HG03439 (cell line): ENCODE data around the gene RPL38.

Source experiments
- ATAC-seq: cut with Tn5 transposase; IDR thresholded peaks from one replicate; pipeline ENCODE4 v1.9.1; 2021; ENCODE audit warnings: mild to moderate bottlenecking, moderate library complexity; ENCODE audit not compliant: unreplicated experiment

The RPL38 gene

GRCh38 chr17:74206332-74206818 lies 2.9 kb downstream of the RPL38 start:
- no peak for ATAC-seq

- ATAC-seq = no peak
These were observed 7.0 kb downstream of the RPL38 start for GRCh38 chr17:74210191-74211140.

- ATAC-seq = no peak
These were observed 7.8 kb downstream of the RPL38 start for GRCh38 chr17:74211141-74211911.

- no peak for ATAC-seq
These were observed 8.4 kb downstream of the RPL38 start for GRCh38 chr17:74211912-74212208.

- peak; percentile 1 for ATAC-seq
These were observed 8.9 kb downstream of the RPL38 start for GRCh38 chr17:74212209-74212912.

- ATAC-seq = peak; percentile 46
These were observed 9.7 kb downstream of the RPL38 start, which contains the start of gene TTYH2 for GRCh38 chr17:74212913-74213791. TTYH2 (plus strand) TSS chr17:74213571; CDS start chr17:74213588, 17 bp downstream.

GRCh38 chr17:74213861-74214391 lies 10.4 kb downstream of the RPL38 start:
- no peak for ATAC-seq

- ATAC-seq = no peak
These were observed 11.2 kb downstream of the RPL38 start for GRCh38 chr17:74214484-74215341.

GRCh38 chr17:74215342-74215727 lies 11.9 kb downstream of the RPL38 start:
- no peak for ATAC-seq

- no peak for ATAC-seq
These were observed 13.0 kb downstream of the RPL38 start for GRCh38 chr17:74216505-74216904.

- no peak for ATAC-seq
These were observed 13.7 kb downstream of the RPL38 start for GRCh38 chr17:74217037-74217730.

- ATAC-seq = no peak
These were observed 14.4 kb downstream of the RPL38 start for GRCh38 chr17:74217888-74218287.

GRCh38 chr17:74218436-74218835 lies 15.0 kb downstream of the RPL38 start:
- ATAC-seq = no peak

GRCh38 chr17:74219576-74220133 lies 16.2 kb downstream of the RPL38 start:
- ATAC-seq = no peak

GRCh38 chr17:74220219-74220618 lies 16.7 kb downstream of the RPL38 start:
- ATAC-seq = no peak

- ATAC-seq = no peak
These were observed 17.7 kb downstream of the RPL38 start for GRCh38 chr17:74220946-74221818.

GRCh38 chr17:74222399-74222798 lies 18.9 kb downstream of the RPL38 start:
- ATAC-seq = no peak
